ENCODE measurements around the gene ARID5B.
A peak's percentile ranks its signal among the peaks of the same experiment; 100 is the strongest.

Gene ARID5B

DNA sequence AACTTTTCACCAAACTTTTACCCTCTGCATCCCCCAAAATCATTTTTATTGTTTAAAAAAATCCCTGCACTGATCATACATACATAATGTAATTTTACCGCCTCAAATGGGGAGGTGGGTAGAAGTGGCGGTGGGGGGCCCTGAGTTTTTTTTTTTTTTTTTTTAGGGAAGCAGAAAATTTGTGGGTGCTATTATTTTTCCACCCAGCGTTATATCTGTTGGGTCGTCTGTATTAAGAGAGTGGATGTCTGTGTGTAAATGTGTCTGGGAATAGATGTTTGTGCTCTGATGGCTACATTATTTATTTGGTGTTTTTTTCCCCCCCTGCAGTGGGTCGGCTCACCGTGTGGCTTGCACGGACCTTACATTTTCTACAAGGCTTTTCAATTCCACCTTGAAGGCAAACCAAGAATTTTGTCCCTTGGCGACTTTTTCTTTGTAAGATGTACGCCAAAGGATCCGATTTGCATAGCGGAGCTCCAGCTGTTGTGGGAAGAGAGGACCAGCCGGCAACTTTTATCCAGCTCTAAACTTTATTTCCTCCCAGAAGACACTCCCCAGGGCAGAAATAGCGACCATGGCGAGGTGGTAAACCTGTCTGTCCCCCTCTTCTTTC, 438 bp downstream of the ARID5B start:
- Histone ChIP-seq H3K9ac (ENCODE audit: low read length) (no peak overlapping the region), H3K36me3 (ENCODE audit: control insufficient read depth, low read depth, low read length) (no peaks in the 10 kb centered on the region), H3K4me3 (ENCODE audit: low read length) (peak overlapping the region; percentile 96), H3K27me3 (ENCODE audit: control insufficient read depth, insufficient read depth, low read length) (peaks cover 53% of the 10 kb centered on the region), H3K9me3 (ENCODE audit: control insufficient read depth, low read depth, low read length) (no peaks in the 10 kb centered on the region), H3K27ac (ENCODE audit: low read length) (no peak overlapping the region), H3K4me1 (ENCODE audit: control insufficient read depth, low read depth, low read length) (peaks cover 39% of the 10 kb centered on the region)

DNA sequence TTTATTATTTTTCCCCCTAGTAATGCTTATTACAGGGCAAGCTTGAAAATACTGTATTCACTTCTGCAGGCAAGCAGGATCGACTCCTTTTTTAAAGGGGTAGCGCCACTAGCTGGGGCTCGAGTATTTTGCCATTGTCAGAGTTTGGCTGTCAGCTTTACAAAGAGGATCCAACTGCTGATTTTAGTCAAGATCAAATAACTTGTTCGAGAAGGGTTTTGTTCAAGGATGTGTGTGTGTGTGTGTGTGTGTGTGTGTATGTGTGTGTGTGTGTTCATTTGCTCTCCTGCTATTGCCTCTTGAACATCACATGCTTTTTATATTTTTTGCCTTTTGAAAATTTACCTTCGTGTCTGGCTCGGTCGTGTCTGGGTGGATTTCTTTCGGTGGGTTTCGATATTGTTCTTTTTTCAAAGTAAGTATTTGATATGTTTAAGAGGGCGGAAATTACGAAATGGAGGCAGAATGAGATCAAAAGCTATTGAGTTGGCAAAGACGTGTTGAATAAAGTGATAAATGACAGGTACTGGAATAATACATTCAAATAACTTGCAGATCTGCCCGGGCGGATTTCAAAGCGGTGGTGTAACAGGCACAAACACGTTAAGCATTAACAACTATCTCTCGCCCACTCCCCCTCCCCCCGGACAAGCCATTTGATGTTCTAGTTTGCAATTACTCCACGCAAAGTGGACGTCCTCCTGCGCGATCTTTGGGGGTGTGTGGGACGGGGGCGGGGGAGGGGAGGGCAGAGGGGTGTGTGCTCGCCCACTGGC, 1.1 kb downstream of the ARID5B start:
- Histone ChIP-seq H3K4me3 (ENCODE audit: low read length) (peak overlapping the region; percentile 96), H3K27ac (ENCODE audit: low read length) (no peak overlapping the region), H3K27me3 (ENCODE audit: control insufficient read depth, insufficient read depth, low read length) (peaks cover 46% of the 10 kb centered on the region), H3K4me1 (ENCODE audit: control insufficient read depth, low read depth, low read length) (peaks cover 36% of the 10 kb centered on the region), H3K9ac (ENCODE audit: low read length) (no peak overlapping the region), H3K9me3 (ENCODE audit: control insufficient read depth, low read depth, low read length) (no peaks in the 10 kb centered on the region), H3K36me3 (ENCODE audit: control insufficient read depth, low read depth, low read length) (no peaks in the 10 kb centered on the region)

DNA sequence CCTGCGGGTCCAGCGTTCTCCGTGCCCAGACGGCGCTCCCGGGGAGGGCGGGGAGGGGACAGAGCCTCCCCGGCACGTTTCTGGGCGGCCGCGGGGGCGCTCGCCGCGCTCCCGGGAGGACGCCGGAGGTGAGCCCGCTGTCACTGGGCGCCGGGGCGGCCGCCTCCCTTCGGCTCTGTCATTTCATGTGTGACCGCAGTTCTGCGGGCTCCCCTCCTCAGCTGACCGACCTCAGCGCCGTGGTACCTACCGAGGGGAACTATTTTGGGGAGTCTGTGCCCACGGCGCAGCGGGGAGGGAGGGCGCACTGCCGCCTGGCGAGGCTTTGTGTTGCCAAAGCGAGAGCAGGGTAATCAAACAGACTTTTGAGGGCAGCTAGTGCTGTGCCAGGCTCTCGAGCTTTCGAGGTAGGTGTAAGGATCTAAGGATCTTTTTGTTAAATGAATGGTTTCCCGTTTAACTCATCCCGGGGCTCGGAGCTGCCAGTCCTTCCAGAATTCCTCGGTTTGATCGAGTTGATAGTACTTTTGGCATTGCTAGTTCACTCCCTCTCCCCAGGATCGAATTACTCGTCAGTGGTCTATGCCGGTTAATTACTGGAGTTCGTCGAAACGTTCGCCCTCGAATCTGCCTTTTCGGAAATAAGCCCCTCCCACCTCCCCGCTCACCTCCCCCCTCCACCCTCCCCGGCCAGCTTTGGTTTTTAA, 1.9 kb downstream of the ARID5B start:
- Histone ChIP-seq H3K9me3 (ENCODE audit: control insufficient read depth, low read depth, low read length) (no peaks in the 10 kb centered on the region), H3K4me3 (ENCODE audit: low read length) (peak overlapping the region; percentile 96), H3K36me3 (ENCODE audit: control insufficient read depth, low read depth, low read length) (no peaks in the 10 kb centered on the region), H3K9ac (ENCODE audit: low read length) (no peak overlapping the region), H3K27ac (ENCODE audit: low read length) (no peak overlapping the region), H3K27me3 (ENCODE audit: control insufficient read depth, insufficient read depth, low read length) (peaks cover 38% of the 10 kb centered on the region), H3K4me1 (ENCODE audit: control insufficient read depth, low read depth, low read length) (peaks cover 29% of the 10 kb centered on the region)

DNA sequence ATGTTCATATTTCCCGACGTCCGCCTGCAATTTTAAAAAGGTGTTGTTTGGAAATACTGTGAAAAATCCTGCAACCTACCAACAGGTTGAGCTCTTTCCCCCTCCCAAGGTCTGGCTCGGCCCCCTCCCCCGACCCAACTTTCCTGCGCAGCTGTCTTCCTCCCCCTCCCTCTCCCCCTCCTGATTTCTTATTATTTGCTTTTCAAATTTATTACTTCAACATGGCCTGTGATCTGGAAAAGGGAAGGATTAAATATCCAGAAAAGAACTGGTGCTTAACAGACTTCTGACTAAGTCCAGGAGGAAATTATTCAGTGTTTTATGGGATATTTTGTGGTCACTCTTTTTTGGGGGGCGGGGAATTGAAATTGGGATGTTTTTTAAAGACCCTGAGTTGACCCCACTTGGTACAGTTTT, 2.4 kb downstream of the ARID5B start:
- no peak overlapping the region for H3K9ac ChIP-seq (ENCODE audit: low read length)
- peak overlapping the region; percentile 96 for H3K4me3 ChIP-seq (ENCODE audit: low read length)
- no peak overlapping the region for H3K27ac ChIP-seq (ENCODE audit: low read length)
- H3K9me3 ChIP-seq (ENCODE audit: control insufficient read depth, low read depth, low read length), result no peaks in the 10 kb centered on the region
- peaks cover 33% of the 10 kb centered on the region for H3K27me3 ChIP-seq (ENCODE audit: control insufficient read depth, insufficient read depth, low read length)
- H3K36me3 ChIP-seq (ENCODE audit: control insufficient read depth, low read depth, low read length), result no peaks in the 10 kb centered on the region
- peaks cover 23% of the 10 kb centered on the region for H3K4me1 ChIP-seq (ENCODE audit: control insufficient read depth, low read depth, low read length)

DNA sequence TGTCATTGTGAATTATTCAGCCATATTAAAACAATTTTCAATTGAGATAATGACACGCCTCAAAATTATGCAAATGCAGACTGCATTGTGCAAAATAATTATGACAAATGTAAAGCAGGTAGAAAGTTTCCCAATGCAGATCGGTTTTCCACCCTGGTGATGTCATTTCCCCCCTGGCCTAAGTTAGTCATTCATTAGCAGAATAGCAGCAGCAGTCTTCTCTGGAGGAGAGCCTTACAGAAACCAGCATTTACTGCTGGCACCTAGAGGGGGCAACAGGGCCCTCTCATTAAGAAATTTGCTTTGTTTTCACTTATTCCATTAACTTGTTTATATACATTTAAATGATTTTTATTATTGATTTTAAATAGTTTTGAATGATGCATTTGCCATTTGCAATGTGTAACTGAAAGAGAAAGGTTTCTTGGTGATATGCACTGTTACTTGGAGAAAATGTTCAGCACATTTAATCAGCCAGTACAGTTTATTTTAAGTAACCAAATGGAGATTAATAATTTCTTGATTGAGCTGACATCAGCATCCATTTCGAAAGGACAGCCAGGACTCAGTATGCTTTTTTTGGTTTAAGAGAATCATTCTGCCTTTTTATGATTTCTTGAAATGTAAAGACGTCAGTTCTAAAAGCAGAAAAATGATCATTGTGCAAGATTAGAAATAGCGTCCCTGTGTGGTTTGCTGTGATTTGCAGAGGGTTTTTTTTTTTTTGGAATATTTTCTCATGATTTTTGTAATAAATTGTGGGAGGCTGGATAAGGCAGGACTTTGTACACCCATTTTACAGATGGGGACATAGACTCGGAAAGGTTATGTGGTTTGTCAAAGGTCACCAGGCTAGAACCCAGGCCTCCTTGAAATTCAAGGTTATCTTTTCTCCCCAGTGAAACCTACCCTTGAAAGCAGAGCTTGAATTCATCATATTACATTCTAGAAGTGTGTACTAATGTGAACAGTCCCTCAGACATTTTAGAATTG, 3.5 kb downstream of the ARID5B start:
- peak overlapping the region; percentile 96 for H3K4me3 ChIP-seq (ENCODE audit: low read length)

DNA sequence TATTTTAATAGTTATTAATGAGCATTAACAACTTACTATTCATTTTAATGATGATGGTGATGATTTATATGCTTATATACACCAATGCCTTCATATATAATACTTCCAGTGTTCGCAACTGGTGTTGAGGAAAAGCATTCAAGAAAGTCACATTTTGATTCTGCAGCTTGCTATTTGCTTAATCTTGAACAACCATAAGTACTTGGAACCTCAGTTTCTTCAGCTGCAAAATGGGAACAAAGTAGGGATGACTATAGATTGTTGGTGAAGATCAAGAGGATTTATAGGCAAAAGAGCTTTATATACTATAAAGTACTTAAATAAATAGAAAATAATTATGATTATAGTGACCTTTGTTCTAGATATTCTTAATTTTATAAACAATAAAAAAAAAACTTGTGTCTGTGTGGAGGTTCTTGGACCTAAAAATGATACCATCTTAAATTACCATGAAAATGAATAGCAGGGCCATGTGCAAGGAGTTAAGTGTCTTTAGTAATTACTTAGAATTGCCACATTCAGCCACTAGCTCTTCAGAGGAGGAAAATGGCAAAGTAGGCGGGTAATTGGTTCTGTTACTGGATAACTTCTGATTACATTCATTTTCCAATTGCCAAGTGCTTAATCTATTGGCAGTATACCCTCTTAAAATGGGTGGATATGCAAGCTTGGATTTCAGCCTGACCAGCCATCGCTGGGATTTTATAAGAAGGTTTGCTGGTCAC, 4.5 kb downstream of the ARID5B start:
- H3K9ac ChIP-seq (ENCODE audit: low read length), result no peak overlapping the region
- H3K4me1 ChIP-seq (ENCODE audit: control insufficient read depth, low read depth, low read length), result peaks cover 12% of the 10 kb centered on the region
- H3K36me3 ChIP-seq (ENCODE audit: control insufficient read depth, low read depth, low read length), result no peaks in the 10 kb centered on the region
- H3K27me3 ChIP-seq (ENCODE audit: control insufficient read depth, insufficient read depth, low read length), result peaks cover 13% of the 10 kb centered on the region
- no peak overlapping the region for H3K27ac ChIP-seq (ENCODE audit: low read length)
- no peaks in the 10 kb centered on the region for H3K9me3 ChIP-seq (ENCODE audit: control insufficient read depth, low read depth, low read length)
- no peak overlapping the region for H3K4me3 ChIP-seq (ENCODE audit: low read length)

More for the DNA sequence above, 3.5 kb downstream of the ARID5B start:
- no peaks in the 10 kb centered on the region for H3K9me3 ChIP-seq (ENCODE audit: control insufficient read depth, low read depth, low read length)
- H3K27me3 ChIP-seq (ENCODE audit: control insufficient read depth, insufficient read depth, low read length), result peaks cover 22% of the 10 kb centered on the region
- H3K36me3 ChIP-seq (ENCODE audit: control insufficient read depth, low read depth, low read length), result no peaks in the 10 kb centered on the region
- peaks cover 12% of the 10 kb centered on the region for H3K4me1 ChIP-seq (ENCODE audit: control insufficient read depth, low read depth, low read length)
- H3K27ac ChIP-seq (ENCODE audit: low read length), result no peak overlapping the region
- H3K9ac ChIP-seq (ENCODE audit: low read length), result no peak overlapping the region

DNA sequence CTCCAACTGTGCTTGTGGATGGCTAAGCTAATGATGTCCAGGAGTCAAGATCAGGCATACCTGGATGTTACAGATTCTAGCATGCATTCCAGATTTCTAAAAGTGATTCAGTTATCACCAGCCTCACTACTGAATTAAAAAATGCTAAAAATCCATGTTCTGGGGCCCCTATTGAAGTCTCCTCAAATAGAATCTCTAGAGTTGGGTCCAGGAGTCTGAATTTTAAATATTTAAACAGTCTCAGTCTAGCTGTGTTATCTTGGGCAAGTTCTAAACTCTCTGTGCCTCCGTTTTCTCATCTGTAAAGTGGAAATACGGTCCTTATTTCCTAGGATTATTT, 5.0 kb downstream of the ARID5B start:
- Histone ChIP-seq H3K9me3 (ENCODE audit: control insufficient read depth, low read depth, low read length) (no peaks in the 10 kb centered on the region), H3K36me3 (ENCODE audit: control insufficient read depth, low read depth, low read length) (no peaks in the 10 kb centered on the region), H3K27ac (ENCODE audit: low read length) (no peak overlapping the region), H3K4me1 (ENCODE audit: control insufficient read depth, low read depth, low read length) (peaks cover 12% of the 10 kb centered on the region), H3K9ac (ENCODE audit: low read length) (no peak overlapping the region), H3K4me3 (ENCODE audit: low read length) (no peak overlapping the region), H3K27me3 (ENCODE audit: control insufficient read depth, insufficient read depth, low read length) (peaks cover 13% of the 10 kb centered on the region)

DNA sequence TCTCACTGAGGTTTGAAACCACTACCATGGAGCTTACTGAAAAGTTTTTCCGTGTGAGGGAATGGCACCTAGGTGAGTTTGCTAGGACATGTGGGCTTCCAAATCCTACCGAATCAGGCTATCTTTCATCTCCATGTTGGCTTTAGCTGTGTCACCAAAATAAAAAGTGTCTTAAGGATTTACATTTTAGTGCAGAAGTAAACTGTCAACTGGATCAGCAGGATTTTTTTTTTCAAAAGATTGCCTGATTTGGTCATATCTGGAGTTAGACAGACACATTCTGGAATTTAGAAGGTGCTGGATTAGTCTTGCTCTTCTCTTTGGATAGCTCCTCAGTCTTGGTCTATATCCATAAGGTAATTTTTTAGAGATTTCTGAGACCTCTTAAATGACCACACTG, 5.5 kb downstream of the ARID5B start:
- Histone ChIP-seq H3K27ac (ENCODE audit: low read length) (no peak overlapping the region), H3K9me3 (ENCODE audit: control insufficient read depth, low read depth, low read length) (no peaks in the 10 kb centered on the region), H3K4me1 (ENCODE audit: control insufficient read depth, low read depth, low read length) (peaks cover 12% of the 10 kb centered on the region), H3K36me3 (ENCODE audit: control insufficient read depth, low read depth, low read length) (no peaks in the 10 kb centered on the region), H3K9ac (ENCODE audit: low read length) (no peak overlapping the region), H3K4me3 (ENCODE audit: low read length) (no peak overlapping the region), H3K27me3 (ENCODE audit: control insufficient read depth, insufficient read depth, low read length) (peaks cover 10% of the 10 kb centered on the region)

DNA sequence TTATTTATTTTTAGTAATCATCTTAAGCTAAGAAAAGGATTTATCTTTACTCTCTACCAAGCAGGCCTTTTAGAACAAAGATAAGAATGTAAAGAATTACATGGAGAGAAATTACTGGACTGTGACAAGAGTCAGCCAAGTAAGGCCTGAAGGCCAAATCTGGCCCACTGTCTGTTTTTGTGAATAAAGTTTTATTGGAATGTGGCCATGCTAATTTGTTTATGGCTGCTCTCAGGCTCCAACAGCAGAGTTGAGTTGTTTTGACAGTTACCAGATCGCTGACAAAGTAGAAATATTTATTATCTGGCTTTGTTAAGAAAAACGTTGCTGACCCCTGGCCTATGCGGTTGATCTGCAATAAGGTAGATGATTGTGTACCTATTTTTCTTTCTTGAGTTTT, 6.1 kb downstream of the ARID5B start:
- H3K4me1 ChIP-seq (ENCODE audit: control insufficient read depth, low read depth, low read length), result peaks cover 12% of the 10 kb centered on the region
- no peaks in the 10 kb centered on the region for H3K9me3 ChIP-seq (ENCODE audit: control insufficient read depth, low read depth, low read length)
- H3K4me3 ChIP-seq (ENCODE audit: low read length), result no peak overlapping the region
- no peak overlapping the region for H3K9ac ChIP-seq (ENCODE audit: low read length)
- no peak overlapping the region for H3K27ac ChIP-seq (ENCODE audit: low read length)
- no peaks in the 10 kb centered on the region for H3K36me3 ChIP-seq (ENCODE audit: control insufficient read depth, low read depth, low read length)
- peaks cover 4% of the 10 kb centered on the region for H3K27me3 ChIP-seq (ENCODE audit: control insufficient read depth, insufficient read depth, low read length)

DNA sequence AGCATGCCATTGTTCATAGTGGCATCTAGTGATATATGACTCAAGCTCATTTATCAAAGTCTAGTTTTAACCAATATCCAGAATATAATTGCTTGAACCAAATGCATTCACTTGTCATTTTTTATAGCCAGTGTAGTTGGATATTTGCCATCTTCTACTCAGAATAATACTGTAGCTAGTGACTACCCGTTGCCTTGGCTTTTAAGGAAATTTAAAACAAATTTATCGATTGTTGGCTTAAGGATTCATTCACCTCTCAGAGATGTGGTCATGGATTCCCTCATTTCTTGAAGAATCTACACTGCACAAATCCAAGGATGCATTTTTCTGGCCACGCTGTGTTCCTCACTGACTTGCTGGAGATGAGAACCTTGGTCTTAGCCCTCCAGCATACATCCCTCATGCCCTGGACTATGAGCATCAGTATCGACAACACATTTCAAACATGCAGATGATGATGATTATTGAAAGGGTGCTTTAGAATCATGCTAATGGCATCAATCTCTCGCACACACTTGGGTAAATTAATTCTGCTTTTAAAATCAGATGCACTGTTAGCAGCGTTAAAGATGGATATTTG, 8.8 kb downstream of the ARID5B start:
- H3K4me3 ChIP-seq (ENCODE audit: low read length), result no peak overlapping the region
- H3K9me3 ChIP-seq (ENCODE audit: control insufficient read depth, low read depth, low read length), result no peaks in the 10 kb centered on the region
- H3K27me3 ChIP-seq (ENCODE audit: control insufficient read depth, insufficient read depth, low read length), result no peaks in the 10 kb centered on the region
- H3K27ac ChIP-seq (ENCODE audit: low read length), result no peak overlapping the region
- H3K36me3 ChIP-seq (ENCODE audit: control insufficient read depth, low read depth, low read length), result no peaks in the 10 kb centered on the region
- H3K9ac ChIP-seq (ENCODE audit: low read length), result no peak overlapping the region
- no peaks in the 10 kb centered on the region for H3K4me1 ChIP-seq (ENCODE audit: control insufficient read depth, low read depth, low read length)

All from iPS-18a (cell line).